ENCODE results near the gene GPR149.
"Not testable (repeated sequence)": the region's sequence is repeated elsewhere in the genome, so short reads cannot be mapped to it uniquely, and the experiment has no call there.

GPR149 gene, protein sequence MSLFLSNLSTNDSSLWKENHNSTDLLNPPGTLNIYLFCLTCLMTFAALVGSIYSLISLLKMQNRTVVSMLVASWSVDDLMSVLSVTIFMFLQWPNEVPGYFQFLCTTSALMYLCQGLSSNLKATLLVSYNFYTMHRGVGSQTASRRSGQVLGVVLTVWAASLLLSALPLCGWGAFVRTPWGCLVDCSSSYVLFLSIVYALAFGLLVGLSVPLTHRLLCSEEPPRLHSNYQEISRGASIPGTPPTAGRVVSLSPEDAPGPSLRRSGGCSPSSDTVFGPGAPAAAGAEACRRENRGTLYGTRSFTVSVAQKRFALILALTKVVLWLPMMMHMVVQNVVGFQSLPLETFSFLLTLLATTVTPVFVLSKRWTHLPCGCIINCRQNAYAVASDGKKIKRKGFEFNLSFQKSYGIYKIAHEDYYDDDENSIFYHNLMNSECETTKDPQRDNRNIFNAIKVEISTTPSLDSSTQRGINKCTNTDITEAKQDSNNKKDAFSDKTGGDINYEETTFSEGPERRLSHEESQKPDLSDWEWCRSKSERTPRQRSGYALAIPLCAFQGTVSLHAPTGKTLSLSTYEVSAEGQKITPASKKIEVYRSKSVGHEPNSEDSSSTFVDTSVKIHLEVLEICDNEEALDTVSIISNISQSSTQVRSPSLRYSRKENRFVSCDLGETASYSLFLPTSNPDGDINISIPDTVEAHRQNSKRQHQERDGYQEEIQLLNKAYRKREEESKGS

DNA sequence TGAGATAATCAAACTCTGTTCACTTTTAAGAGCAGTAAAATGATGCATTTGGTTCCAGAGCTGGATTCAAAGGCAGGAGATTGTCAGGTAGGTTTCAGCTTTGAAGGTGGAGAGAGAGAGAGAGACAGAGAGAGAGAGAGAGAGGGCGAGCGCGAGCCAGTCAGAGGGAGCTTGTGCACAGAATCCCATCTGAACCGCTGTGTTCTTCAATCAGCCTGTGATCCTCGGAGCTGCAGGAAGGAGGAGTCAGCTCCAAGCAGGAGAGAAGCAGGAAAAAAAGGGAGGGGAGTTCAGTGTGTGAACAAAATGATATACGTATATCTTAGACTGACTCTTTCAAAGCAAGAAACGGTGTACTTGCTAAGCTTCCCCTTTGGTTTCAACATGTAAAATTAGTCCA is at the start of gene GPR149:
Gene GPR149 (minus strand): TSS at position 177 of the 400 bp plus-strand sequence. CDS start 575 bp downstream, outside the sequence.
- no peak for DNase-seq

DNA sequence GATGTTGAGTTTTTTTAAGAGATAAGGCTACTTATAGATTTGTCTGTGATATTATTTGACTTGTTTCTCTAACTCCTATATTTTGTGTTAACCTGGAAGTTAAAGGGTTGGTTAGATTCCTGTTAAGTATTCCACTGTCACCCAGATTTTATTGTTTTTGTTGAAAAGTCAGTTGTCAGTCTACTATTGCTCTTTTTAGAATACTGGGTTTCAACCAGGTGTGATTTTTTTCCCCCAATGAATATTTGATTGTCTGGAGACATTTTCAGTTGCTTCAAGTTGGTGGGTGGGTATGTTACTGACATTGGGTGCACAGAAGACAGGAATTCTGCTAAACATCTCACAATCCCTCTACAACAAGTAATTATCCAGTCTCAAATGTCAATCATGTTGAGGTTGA is 43.8 kb upstream of the GPR149 start:
- no peak for DNase-seq

DNA sequence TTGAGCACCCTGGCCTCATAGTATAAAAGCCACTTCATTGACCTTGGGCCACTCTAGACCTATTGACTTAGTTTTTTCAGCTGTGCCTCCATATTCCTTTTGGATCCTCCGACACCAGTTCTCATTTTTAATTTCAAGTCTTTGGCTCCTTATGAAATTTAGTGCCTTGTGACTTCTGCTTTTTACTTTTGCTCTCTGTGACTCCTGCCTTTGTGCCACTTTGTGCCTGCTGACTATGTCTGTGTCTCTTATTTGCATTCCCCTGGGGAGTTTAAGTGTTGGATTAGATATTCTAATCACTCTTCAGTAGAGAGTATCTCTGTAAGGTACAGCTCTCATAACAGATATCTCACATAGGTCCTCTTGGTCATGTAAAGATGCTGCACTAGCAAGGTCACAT is 39.6 kb upstream of the GPR149 start:
- DNase-seq = no peak

DNA sequence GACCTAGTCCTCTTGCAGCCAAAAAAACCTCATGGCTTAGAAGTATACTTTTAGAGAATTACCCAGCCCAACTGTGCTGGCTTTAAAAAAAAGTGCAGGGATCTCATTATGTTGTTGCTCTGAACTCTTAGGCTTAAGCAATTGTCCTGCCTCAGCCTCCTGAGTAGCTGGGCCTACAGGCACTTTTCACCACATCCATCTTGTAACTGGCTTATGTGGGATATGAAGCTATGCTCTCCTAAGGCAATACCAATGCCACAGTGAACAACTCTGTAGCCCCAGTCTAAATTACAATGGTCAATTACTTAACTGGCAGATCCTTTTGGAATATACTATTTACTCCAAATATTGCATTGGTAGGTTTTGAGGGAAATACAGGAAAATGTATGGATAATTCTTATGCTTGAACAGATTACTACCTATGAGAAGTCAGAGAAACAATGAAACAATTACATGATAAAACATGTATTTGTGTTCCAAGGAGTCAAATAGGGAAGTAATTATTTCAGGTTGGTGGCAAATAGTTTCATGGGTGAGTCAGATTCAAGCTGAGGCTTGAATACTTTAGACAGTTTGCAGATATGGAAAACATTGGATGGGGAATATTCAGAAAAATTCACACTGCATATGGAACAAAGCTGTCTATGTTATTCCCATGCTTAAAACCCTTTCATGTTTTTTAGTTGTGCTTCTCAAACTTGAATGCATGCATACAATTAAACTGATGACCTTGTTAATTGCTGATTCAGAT is 34.6 kb upstream of the GPR149 start:
- DNase-seq = no peak

DNA sequence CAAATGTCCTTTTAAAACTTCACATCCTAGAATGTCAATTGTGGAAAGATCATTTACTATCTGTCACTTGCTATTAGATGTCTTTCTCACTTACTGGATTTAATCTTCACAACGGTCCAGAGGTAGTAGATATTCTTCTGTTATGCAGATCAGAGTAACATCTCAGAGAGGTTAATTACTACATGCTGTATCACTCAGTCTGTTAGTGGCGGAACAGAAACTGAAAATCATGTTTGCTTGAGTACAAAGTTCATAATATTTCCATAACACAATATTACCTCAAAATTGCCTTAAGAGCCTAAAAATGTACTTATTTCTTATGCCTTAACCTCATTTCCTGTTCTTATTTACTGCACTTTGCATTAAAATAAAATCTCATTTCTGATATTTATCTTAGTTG is 28.6 kb upstream of the GPR149 start:
- no peak for DNase-seq

DNA sequence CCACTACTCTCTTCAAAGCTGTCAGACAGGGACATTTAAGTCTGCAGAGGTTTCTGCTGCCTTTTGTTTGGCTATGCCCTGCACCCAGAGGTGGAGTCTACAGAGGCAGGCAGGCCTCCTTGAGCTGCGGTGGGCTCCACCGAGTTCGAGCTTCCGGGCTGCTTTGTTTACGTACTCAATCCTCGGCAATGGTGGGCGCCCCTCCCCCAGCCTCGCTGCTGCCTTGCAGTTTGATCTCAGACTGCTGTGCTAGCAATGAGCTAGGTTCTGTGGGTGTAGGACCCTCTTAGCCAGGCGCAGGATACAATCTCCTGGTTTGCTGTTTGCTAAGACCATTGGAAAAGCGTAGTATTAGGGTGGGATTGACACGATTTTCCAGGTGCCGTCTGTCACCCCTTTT is 9.1 kb upstream of the GPR149 start:
- DNase-seq = not testable (repeated sequence)

DNA sequence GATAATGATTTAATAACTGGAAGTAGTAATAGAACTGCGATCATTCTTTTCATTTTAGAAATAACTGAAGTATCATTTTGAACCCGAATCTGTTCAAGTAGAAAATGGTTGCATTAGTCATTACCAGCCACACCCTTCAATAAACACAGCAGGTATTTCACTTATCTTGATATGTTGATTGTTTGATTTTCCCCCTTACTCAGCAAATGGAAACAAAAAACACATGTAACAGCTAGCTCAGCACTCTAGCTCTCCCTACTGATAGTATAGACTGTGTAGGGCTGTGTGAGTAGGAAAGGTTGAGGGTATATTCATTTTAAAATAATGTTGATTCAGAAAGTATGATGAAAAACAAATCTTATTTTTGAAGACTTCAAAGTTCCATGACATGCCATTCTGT is 1.1 kb upstream of the GPR149 start:
- DNase-seq = no peak

DNA sequence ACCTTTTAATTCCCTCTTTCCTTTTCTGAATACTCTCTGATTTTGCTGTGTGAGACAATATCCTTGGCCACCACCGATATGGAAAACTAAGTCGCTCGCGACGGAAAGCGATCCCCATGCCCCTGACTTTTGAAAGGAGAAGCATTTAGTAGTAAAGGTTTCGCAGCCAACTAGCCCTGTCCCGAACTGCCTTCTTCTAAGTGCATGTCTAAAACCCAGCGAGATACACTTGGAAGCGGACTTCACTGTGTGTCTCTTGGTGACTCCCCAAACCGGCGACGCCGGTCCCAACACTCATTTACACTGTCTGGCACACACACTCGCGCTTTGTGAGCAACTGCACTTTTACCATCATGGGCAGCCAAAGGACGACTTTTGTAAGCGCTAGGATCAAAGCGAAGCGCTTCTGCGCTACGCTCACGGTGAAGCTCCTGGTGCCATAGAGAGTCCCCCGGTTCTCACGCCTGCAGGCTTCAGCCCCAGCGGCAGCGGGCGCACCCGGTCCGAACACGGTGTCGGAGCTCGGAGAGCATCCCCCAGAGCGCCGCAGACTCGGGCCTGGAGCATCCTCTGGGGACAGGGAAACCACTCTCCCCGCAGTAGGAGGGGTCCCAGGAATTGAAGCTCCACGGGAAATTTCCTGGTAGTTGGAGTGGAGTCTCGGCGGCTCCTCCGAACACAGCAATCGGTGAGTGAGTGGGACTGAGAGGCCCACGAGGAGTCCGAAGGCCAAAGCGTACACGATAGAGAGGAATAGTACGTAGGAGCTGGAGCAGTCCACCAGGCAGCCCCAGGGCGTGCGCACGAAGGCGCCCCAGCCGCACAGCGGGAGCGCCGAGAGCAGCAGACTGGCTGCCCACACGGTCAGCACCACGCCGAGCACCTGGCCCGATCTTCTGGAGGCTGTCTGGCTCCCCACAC is 1.4 kb downstream of the GPR149 start:
- DNase-seq = no peak

DNA sequence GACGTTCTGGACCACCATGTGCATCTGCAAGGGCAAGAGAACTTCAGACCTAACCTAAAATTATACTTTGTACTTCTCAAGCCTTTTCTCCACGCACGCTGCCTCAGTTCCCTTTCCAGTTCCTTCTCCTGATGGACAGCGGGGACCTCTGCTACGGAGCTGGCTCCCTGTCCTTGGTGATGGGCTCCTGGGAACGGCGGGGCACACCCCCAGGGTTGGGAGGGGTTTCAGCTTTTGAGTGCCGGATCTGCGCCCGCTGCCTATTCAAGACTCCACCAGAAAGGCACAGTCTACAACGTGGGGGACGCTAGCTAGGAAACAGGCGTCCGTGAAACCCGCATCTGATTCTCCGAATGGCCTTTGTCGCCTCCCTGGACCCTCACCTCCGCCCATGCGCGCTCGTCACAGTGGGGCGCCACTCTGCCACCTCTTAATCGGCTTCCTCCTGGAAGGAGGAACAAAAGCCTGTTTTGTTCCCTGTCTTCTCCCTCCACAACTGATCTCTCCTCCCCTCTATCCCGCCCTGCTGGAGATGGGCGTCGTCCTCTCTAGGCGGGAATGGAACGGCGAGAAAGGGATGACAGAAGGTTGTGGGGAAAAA is 2.2 kb downstream of the GPR149 start:
- DNase-seq = no peak

DNA sequence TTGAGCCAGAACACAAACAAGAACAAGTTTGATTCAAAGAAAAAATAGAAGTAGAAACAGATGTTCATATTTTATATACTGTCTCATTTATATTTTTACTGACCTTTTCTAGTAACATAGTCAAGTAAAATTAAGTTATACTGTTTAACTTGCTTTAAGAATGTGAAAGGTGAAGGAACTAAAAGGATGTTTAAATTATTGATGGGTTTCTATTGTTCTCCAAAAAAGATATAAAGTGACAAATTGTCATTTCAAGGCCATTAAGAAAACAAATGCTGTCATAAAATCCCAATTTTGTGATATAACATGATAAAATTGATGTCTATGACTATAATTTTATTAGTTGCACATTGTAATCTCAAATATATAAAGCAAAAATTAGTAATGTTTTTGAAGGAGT is 7.3 kb downstream of the GPR149 start:
- no peak for DNase-seq

DNA sequence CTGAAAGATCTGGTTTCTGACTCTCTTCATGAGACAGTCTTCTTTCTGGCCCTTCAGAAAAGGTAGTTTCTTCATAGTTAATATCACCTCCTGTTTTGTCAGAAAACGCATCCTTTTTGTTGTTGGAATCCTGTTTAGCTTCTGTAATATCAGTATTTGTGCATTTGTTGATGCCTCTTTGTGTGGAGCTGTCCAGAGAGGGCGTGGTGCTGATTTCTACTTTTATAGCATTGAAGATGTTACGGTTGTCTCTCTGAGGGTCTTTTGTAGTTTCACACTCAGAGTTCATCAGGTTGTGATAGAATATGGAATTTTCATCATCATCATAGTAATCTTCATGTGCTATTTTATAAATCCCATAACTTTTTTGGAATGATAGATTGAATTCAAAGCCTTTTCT is 8.9 kb downstream of the GPR149 start:
- peak; percentile 1 for DNase-seq

DNA sequence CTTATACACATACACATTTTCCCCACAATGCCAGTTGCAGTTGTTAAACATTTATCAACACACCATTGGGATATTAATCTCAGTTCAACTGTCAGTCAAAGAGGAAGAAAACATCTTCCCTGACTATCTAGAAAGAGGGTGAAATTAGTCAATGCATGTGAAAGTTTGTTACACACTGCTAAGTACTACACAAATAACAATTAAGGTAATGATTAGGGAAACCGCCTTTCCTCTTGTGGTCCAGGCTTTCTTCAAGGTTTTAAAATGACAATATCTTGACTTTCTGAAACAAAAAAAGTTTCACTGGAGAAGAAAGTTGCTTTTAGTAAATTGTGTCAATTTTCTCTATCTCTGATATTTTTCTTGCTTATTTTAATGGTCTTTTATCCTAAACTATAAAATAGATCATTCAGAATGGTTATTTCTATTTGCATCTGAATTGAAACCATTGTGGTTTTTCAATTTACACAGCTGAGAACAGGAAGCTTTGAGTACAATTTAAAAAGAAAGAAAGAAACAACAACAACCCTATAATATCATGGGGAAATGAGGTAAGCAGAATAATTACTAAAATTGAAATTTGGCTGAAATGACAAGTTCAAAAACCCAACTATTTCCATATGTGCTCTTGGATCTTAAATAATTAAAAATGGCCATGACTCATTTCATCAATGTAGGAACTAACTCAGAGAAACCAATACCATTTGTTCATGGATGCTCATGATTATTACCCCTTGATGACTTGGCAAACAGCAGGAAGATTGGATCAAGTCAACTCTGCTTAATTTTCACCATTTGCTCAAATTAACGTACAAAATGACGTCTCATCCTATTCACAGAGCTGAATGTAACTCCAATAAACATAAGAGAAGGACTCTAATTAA is 31.7 kb downstream of the GPR149 start:
- peak; percentile 36 for DNase-seq

DNA sequence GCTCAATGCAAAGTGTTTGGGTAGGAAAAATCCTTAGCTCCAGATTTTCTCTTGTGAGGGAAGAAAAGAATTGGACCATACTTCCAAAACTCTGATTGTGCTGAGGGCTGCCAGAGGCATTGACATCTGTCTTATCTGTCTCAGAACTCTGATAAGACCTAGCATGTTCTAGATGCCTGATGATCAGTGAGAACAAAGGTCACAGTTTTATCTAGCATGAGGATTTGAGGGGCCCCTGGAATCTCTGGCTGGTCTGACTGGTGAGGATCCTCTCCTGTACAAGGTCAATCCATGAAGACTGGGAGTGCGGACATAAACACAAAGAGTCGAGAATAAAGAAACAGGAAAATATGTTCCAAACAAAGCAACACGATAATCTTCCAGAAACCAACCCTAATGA is 40.1 kb downstream of the GPR149 start:
- DNase-seq = no peak

DNA sequence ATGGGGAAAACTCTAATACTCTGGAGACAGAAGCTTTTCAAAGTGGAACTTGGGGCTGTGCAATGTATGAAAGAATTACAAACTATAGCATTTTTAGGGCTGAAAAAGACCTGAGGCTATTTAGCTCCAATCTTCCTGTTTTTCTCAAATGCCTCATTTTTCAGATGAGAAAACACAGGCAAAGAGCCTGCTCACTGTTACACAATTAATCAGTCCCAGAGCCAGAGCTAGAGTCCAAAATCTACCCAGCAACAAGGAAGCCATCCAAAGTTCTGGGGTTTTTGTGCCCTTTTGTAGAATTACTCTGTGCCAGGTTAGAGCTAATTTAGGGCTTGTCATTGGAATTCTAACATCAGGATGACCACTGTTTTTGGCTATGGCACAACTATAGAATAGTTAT is 45.5 kb downstream of the GPR149 start:
- no peak for DNase-seq

DNA sequence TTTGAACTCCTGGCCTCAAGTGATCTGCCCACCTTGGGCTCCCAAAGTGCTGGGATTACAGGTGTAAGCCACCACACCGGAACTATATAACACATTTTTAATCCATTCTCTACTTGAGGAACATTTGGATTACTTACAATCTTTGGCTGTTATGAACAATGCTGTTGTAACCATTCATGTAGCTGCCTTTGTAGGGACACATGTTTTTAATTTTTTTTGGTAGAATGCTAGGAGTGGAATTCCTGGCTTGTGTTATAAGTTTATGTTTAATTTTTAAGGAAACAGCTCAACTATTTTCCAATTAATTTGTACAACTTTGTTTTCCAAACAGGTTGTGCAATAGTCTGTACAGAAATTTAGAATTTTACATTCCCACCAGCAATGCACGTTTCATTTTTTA is 51.7 kb downstream of the GPR149 start:
- DNase-seq = no peak

DNA sequence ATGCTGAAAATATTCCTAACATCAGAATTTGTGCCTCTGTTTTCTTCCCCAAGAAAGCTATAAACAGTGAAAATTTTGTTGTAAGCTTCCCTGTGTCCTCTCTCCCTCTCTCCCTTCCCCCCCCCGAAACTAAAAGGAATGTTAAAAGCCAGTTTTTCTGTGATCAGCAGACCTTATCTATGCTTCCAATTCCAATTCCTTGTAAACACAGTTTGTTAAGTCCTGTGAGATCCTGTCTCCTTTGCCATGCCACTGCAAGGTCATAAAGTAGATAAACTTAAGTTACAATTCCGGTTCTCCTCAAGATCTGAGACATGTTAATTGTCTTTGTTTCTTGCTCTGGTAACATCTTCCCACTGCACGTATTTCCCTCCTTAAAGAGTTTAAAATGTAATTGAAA is 62.8 kb downstream of the GPR149 start:
- no peak for DNase-seq

DNA sequence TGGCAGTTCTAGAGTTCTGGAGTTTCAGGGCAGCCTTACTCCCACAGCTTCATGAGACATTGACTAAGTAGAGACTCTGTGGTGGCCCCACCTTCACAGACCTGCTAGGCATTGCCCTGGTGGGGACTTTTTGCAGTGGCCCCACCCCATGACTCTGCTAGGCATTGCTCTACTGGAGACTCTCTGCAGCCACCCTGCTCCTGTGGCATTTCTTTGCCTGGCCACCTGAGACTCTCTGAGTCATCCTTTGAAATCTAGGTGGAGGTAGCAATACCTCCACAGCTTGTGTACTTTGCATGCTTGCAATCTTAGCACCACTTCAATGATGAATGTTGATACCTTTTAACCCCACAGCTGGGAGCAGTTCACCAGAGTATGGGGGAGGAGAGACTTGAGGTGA is 65.1 kb downstream of the GPR149 start:
- no peak for DNase-seq

DNA sequence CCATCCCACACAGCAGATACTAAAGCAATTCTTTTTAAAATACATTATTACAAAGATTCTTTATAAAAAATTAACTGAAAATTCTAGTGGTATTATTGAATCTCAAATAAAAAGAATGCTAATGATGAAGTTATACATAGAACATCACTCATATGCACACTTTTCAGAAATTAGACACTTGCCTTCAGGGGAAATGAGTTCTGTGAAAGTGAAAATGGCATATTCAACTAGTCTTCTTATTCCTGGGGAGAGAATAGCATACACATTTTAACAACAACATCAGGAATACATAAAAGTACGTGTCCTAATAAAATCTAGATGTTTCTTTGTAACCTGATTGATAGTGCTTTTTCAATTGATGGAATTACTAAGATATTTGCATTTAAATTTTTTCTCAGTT is 68.9 kb downstream of the GPR149 start:
- DNase-seq = no peak

DNA sequence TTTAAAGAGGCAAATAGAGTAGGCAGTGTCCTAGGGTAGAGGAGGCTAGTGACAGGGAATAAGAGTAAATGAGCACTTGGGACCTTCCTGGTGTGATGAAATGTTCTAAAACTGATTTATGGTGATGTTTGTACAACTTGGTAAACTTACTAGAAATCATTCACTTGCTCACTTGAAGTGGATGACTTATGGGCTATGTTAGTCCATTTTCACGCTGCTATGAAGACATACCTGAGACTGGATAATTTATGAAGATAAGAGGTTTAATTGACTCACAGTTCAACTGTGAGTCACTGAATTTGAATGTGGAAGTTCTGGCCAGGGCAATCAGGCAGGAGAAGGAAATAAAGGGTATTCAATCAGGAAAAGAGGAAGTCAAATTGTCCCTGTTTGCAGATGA is 74.0 kb downstream of the GPR149 start:
- DNase-seq = no peak

DNA sequence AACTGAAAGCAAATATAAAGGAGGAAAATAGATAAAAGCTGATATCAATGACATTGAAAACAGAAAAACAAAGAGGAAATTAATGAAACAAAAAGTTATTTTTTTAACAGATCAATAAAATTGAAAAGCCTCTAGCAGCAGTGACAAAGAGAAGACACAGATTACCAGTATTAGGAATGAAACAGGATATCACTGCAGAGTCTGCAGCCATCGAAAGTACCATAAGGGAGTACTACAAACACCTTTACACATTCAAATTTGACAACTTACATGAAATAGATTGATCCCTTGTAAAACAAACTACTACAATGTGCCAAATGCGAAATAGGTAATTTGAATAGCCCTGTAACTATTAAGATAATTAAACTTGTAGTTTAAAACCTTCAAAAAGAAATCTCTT is 80.8 kb downstream of the GPR149 start:
- DNase-seq = no peak
